NCI-H2171 treated with DMSO at 0.1 percent for 48 hours (cell line): ENCODE results near the gene MLN.

ENCODE experiments used
- DNase-seq: peaks from one replicate; lab custom pipeline; 2025; lab: John Stamatoyannopoulos, UW

MLN gene

DNA sequence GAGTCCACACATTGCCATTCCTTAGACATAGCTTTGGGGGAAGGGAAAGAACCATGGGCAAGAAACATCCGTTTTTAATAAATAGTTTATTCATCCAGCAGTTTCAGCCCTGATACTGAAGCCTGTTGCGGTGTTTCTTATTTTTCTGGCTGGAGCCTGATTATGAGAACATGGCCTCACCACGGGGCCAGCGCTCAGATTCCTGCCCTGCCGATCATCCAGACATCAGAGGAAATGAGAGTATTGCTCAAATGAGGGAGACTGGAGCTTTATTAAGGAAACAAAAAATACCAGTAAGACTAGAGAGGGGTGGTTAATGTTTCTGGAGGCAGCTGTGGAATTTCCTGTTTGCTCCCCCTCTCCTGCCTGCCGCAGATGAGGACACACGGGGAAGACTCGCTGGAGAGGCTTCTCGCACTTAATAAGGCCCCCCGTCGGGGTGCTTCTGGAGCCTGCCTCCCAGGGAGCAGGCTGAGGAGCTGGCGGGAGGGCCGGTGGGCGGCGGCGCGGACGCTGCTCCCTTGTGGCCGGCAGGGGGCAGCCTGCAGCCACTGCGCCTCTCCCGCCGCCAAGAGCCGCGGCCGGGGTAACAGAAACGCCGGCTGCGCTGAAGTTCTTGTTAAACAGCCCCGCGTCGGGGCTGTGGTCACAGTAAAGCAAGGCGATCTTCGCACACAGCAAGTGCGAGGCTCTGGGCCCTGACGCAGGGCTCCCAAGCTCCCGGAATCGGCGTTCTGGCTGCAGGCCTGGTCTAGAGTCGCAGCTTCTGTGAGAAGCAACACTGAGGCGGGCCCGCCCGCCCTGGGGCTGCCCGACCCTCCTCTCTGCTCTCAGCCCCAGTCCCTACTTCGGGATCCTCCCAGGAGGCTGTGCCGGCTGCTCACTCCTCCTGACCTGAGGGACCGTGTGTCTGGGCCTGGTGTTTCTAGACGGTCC, 32.4 kb downstream of the MLN start:
- peak; percentile 88 for DNase-seq

DNA sequence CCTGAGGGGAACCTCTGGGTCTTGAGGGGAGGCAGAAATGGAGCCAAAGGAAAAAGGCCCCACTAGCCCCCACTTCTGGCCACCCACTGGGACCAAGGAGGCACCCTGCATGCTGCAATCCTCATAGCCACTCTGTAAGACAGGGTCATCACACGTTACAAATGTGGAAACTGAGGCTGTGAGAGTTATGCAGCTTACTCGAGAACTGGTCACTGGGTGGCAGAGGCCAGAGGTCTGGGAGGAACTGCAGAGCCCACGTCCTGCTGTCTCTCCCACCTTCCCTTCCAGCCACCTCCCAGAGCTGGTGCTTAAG, 33.0 kb downstream of the MLN start:
- DNase-seq: no peak

DNA sequence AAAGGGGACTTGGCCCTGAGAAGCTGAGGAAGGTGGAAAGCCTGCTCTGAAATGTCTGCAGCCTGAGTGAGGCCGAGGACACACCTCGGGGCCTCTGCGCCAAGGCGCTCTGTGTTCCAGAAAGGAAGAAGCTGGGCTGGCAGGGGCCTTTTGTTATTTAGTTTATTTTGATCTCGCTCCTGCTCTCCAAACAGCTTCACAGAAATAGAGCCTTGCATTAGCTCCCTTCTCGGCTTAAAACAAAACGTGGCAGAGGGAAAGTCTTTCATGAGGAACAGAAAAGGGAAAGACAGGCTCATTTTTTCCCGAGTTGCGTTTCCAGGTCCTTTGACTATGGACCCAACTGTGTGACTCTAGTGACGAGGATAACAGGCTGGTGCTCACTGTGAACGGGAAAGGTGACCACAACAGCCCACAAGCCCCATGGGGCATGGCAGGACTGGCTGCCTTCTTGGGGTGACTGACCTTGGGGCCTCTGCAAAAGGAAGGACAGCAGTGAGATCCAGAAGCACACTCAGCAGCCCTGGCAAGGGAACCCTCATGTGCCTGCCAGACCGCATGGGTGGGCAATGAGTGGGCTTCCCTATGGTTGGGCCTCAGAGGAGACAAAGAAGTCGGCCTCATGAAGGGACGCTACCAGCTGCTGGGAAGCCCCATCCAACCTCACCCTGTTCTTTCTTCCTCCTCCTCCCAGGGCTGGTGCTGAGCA, 33.5 kb downstream of the MLN start:
- DNase-seq: peak; percentile 19

DNA sequence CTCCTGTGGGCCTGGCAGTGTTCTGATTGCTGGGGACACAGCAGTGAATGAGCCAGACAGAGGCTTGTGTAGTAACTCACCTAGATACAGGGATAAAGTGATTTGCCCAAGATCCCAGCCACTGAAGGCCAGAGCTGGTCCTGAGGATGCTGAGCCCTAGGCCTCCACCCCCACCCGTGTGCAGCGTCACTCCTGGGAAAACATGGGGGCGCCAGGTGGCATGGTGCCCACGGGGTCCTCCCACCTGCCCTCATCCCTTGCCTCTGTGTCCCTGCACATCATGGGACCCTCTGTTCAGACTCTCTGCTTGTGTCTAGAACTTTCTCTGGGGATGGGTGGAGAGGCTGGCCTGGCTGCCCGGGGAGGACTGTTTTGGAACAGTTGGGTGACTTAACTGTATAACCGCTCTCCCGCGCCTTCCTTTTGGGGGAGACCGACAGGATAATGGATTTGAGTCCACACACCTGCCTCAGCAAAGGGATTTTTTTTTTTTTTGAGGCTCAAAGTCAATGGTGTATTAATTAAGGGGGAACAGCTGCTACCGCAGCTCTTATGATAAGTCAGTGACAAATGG, 34.5 kb downstream of the MLN start:
- peak; percentile 79 for DNase-seq

DNA sequence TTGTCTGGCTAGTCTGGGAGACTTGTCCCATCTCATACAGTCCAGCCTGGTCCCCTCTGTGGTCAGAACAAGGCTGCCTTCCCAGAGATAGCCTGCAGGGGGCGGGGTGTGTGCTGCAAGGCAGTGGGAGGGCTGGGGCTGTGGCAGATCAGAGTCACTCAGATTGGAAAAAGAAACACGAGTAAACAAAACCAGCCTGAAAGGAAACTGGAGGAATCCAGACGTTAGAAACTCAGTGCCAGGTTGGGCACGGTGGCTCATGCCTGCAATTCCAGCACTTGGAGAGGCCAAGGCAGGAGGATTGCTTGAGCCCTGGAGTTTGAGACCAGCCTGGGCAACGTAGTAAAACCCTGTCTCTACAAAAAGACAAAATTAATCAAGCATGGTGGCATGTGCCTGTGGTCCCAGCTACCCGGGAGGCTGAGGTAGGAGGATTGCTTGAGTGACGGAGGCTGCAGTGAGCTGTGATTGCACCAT, 35.1 kb downstream of the MLN start:
- DNase-seq: peak; percentile 58

DNA sequence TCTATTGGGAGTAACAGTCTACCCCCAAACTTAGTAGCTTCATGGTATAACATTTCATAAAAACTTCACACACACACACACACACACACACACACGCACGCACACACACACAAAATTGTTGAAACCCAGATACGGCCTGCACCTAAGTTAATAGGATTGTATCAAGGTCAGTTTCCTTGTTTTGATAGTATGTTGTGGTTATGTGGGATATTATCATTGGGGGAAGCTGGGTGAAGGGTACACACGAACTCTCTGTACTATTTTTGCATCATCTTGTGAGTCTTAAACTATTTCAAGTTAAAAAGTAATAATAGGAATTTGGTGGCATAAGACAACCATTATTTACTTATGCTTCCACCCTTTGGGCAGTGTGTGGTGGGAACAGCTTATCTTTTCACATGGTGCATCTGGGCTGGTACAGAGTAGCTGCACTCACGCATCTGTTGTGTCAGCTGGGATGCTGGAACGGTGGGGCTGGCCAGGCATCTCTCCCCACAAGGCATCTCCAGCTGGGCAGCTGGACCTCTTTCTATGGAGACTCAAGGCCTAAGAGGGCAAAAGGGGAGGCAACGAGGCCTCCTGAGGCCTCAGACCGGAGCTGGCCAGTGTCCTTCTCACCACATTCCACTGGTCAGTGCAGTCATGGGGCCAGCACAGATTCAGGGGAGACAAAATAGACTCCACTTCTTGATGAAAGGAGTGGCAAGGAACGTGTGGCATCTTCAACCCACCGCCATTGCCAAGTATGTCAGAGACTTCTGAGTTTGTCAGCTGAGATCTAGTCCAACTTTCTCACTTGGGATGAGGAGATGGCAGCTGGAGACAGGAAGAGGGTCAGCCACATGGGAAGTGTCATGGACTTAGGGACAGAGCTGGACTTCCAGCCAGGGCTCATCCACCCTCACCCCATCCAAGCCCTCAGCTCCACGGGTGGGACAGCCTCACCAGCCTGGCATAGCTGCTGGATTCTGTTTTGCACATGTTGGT, 36.6 kb downstream of the MLN start:
- DNase-seq: no peak

DNA sequence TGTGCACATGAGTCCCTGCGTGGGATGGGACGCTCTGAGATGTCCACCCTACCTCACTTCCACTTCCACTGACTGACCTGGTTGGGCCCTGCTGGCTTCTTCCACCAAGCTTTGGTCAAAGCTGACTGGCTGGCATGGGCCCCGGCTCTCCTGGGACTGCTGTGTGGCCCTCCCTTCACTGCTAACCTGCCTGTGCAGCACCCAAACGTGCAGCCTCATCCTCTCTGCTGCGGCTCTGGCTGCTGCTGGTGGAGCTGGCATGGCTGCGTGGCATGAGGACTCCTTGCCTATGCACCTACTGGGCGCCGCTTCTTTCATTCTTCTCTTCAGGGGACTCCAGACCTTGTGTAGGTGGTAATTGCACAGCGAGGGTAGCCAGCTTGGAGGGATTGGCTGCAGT, 38.4 kb downstream of the MLN start:
- DNase-seq: no peak

DNA sequence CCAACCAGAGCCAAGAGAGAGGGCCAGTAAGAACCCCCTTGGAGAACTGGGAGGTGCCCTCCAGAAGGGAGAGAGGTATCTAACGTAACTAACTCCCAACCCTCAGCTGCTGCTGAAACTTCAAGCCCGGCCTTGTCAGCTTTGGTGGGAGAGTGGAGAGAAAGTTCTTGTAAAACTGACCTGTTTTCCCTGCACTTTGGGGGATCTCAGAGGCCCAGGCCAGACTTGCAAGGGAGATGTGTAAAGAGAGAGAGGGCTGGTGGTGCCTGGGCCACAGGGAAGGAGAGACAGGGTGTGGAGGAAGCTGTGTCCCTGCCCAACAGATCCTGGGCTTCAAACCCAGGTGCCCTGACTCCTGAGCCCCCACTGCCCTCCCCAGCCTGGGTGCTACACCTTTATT, 39.8 kb downstream of the MLN start:
- DNase-seq: no peak

DNA sequence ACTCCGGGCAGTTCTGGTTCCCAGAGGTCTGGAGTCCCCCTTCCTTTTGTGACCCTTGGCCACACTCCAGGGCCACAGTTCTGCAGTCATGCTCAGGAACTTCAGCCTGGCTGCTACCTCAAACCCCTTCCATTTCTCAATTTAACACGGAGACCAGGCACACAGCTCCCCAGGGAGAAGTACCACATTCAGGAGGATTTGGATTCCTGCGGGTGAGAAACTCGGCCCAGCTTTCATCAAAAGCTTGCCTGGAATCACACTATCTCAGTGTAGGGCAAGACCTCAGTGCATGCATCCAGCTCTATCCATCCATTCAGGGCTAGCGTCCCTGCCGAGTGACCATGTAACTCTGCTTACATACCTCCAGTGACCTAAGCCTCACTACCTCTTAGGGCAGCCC, 40.3 kb downstream of the MLN start:
- no peak for DNase-seq

DNA sequence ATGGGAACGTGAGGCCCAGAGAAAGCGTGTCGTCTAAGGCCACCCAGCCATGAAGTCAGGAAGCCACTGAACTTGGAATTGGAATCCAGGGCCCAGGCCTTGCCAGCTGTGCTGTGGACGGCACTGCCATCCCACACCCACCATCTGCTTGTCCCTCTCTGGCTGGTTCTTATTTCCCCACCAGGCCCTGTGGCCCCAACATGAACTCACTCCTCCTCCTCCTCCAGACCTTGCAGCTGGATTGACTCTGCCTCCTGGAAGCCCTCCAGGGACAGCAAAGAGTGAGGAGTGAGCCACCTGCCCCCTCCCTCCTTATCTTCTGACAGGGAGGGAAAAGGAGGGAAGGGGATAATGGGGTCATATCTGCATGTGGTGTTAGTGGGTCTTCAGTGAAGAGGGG, 41.1 kb downstream of the MLN start:
- no peak for DNase-seq

DNA sequence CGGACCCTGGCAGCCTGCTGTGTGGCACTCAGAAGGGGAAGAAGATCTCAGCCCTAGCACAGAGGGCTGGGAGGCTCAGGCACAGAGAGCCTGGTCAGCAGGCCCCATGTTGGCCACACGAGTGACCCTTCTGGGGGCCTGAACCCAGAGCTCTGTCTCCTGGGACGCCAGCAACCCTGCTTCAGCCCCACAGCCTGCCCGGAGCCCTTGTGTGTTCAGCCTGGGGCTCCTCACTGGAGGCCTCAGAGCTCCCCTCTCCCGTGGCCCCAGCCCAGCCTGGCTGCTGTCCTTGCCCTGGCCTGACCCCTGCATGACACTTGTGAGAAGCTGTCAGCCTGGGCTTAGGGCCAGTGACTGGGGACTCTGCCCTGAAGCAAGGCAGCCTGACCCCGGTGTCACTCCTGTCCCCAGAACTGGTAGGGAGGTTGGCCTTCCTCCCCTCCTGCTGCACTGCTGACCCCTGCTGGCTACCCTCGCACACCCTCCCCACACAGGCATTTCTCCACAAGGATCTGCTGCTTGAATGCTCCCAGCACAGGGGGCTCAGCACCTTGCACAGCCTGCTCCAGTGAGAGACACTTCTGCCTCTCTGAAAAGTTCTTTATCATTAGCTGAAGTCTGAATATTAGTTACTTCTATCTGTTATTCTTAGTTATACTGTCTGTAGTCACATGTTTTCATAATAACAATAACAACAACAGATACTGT, 41.7 kb downstream of the MLN start:
- DNase-seq: peak; percentile 53

DNA sequence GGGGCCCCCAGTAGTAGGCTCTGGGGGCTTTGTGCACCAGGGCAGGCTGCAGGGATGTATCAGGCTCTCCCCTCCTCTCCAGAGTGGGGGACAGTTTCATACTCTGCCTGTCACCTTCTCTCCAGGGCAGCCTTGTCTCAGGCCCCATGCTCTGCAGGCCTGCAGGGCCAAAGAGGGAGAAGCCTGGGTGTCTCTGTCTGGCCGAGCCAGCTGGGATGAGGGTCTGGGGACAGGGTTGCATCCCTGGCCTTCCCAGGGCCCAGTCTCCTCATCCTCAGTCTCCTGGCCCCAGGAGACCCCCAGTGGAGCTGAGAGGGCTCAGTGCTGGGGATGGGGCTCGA, 42.3 kb downstream of the MLN start:
- DNase-seq: no peak

DNA sequence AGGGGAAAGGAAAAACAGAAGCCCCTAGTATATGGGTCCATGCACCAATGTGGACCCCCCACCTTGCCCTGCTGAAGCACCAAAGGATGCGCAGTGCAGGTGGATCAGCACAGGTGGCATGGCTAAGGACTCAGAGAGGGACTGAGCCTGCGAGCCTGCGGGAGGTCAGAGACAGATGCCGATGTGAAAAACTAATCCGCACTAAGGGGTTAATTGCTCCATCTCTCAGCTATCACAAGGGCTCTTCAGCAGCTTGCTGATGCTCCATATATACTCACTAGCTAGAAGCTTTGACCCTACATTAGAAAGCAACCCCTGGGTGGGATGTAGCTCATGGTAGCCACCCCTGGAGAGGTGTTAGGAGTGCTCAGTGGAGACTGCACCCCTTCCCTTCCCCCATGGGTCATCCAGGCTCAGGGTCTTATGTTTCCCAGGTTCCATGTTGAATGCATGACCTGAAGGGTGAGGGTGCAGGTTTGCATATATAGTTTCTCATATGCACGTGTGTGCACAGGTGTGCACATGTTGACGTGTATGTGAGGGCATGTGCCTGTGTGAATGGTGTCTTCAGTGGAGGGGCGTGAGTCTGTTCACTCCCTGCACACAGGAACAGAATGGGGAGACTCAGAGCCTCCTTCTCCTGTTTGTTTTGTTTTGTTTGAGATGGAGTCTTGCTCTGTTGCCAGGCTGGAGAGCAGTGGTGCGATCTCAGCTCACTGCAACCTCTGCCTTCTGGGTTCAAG, 43.7 kb downstream of the MLN start:
- DNase-seq: peak; percentile 64

DNA sequence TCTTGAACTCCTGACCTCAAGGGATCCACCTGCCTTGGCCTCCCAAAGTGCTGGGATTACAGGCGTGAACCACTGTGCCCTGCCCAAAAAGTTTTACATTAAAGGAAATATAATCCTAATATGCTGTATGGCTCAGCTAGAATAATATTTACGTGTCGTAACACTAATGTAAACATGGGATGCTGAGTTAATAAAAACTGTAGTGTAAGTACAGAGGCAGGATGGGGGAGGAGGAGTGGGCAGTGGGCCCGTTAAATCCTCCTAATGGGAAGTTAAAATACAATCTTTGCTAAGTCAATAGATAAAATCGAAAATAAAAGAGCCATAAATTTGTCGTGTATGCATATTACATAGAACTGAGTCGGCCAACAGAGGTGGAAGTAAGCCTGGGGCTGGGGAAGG, 45.0 kb downstream of the MLN start:
- DNase-seq: no peak

DNA sequence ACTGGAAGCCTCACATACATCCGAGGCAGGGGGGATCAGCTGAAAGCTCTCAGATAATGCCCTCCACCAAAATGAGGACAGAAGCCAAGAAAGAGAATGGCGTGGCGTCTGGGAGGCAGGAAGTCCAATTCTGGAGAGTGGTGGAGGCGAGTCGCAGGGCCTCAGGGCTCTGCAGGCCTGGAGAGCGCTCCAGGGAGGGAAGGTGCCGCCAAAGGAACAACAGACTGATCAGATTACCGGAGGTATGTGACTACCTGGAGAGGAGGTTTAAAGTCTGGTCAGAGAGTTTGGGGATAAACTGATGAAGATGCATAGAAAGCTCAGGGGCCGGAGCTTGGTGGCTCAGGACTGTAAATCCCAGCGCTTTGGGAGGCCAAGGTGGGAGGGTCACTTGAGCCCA, 45.9 kb downstream of the MLN start:
- no peak for DNase-seq

DNA sequence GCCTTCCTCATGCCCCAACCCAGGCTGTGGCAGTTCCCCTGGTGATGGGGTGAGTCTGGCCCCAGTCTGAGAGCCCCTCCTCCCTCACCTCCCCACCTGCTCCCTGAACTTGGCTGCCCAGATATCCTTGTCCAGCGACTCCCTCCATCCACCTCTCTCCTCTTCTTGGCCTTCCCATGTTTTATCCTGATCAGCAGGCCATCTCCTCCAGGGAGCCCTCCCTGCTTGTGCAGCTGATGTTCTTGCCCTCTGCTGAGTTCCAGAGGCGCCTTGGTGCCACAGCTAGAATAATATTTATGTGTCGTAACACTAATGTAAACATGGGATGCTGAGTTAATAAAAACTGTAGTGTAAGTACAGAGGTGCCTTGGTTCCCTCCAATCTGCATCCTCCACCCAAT, 46.7 kb downstream of the MLN start:
- no peak for DNase-seq

DNA sequence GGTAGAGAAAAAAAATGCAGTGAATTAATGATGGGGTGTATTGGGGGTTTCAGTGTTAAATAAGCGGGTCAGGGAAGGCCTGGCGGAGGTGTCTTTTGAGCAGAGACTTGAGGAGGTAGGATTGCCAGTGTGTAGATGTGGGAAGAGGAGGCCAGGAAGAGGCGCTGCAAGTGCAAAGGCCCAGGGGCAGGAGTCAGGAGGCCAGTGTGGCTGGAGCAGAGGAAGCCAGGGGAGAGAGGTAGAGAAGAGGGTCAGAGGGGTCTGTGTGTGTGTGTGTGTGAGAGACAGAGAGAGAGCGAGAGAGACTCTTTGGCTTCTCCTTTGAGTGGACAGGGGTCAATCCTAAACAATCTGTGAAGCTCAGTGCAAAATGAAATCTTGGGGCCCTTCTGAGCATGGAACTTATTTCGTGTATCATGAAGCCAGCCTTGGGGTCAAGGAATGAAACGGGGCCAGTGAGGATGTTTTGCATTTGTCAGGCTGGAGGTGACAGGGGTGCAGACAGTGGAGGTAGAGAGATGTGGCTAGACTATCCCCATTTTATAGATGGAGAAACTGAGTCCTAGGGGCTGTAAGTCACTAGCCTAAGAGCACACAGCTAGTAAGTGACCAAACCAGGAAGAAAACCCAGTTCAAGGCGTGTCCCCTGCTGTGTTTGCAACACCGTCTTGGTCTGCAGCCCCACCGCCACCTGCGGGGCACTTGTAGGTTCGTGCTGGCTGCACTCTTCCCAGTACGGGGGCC, 47.4 kb downstream of the MLN start:
- no peak for DNase-seq

DNA sequence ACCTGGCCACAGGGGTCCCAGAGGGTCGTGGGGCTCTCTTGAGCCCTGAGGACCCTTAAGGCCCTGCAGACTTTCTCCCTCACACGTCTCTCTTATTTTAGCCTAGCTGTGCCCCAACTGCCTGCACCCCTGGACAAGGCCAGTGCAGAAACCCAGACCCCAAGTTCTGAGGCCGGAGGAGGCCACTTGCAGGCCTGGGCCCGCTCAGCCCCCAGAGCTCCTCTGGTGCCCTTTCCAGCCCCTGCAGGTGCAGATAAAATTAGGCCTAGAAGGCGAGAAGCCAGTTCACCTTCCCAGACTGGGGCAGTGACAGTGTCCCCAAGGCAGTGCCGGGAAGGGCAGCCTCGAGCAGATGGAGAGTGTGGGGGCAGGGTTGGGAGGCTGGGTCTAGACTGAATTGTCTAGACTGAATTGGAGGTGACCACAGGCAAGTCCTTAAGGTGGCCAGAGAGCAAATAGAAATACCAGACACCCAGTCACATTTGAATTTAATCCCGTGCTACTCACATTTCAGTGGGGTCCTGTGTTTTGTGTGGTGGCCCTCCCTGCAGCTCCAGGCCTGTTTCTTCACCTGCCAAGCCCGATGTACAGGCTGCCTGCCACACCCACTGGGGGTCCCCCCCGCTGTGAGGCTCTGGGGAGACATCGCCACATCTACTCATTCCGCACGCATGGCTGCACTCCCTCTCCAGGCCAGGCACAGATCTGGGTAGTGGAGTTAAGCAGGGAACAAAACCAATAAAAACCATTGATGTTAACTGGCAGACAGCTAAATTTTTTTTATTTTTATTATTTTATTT, 48.5 kb downstream of the MLN start:
- peak; percentile 93 for DNase-seq

DNA sequence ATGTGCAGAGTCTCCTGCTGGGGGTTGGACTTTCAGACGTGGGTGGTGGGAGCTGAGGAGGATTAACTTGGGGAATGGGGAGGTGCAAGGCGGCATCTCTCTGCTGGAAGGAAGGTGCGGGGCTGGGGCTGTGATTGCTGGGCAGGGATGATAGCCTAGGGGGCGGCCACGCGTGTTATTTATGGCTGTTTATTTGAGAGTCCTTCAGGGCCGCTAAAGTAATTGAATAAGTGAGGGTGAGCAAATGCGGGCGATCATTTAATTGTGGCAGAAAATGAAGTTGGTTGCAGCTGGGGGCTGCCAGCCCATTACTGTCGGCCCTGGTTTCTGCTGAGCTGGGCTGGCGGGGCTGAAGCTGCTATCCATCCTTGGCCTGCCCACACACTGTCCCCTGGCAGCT, 49.6 kb downstream of the MLN start:
- no peak for DNase-seq
